HEK293T (cell line): ENCODE measurements around the gene TAC3.
"Not testable (repeated sequence)": the region's sequence is repeated elsewhere in the genome, so short reads cannot be mapped to it uniquely, and the experiment has no call there.

Experiments used
- CTCF ChIA-PET: fragments of 350-600 bp; formaldehyde crosslinking; extraction: SDS; loops from one replicate; lab custom pipeline; 2021; ENCODE audit warnings: antibody characterized with exemption, inconsistent platforms; lab: Yijun Ruan, JAX
- POLR2A ChIA-PET: fragments of 350-600 bp; formaldehyde crosslinking; extraction: SDS; loops from one replicate; lab custom pipeline; 2020; ENCODE audit warnings: antibody characterized with exemption, inconsistent platforms; lab: Yijun Ruan, JAX
- DNase-seq: peaks from one replicate; pipeline ENCODE4 v3.0.0; 2012; ENCODE audit warnings: mixed read lengths; ENCODE audit errors: extremely low spot score
- ARNT ChIP-seq: fragments of 450-650 bp; IDR thresholded peaks from 2 replicates; pipeline ENCODE4 v1.6.1; 2017; ENCODE audit warnings: mild to moderate bottlenecking
- BHLHE40 ChIP-seq: fragments of 450-650 bp; IDR thresholded peaks from 2 replicates; pipeline ENCODE4 v1.6.1; 2016; ENCODE audit warnings: mild to moderate bottlenecking, moderate library complexity, borderline replicate concordance
- CTBP1 ChIP-seq: fragments of 450-650 bp; IDR thresholded peaks from 2 replicates; pipeline ENCODE4 v1.6.1; 2016; ENCODE audit warnings: borderline replicate concordance
- ELF4 ChIP-seq: fragments of 450-650 bp; IDR thresholded peaks from 2 replicates; pipeline ENCODE4 v1.6.1; 2017; ENCODE audit warnings: antibody characterized with exemption
- FOXA1 ChIP-seq: fragments of 450-650 bp; IDR thresholded peaks from 2 replicates; pipeline ENCODE4 v1.6.1; 2016; ENCODE audit warnings: mild to moderate bottlenecking
- FOXK2 ChIP-seq: fragments of 450-650 bp; IDR thresholded peaks from 2 replicates; pipeline ENCODE4 v1.6.1; 2016; ENCODE audit warnings: mild to moderate bottlenecking
- FOXM1 ChIP-seq: fragments of 450-650 bp; IDR thresholded peaks from 2 replicates; pipeline ENCODE4 v1.6.1; 2017; ENCODE audit warnings: mild to moderate bottlenecking, borderline replicate concordance
- HDGF ChIP-seq: fragments of 450-650 bp; IDR thresholded peaks from 2 replicates; pipeline ENCODE4 v1.6.1; 2017; ENCODE audit warnings: antibody characterized with exemption, borderline replicate concordance
- L3MBTL2 ChIP-seq: fragments of 450-650 bp; conservative IDR thresholded peaks from 2 replicates; pipeline ENCODE4 v1.6.1; 2016; ENCODE audit warnings: mild to moderate bottlenecking
- LEF1 ChIP-seq: fragments of 450-650 bp; IDR thresholded peaks from 2 replicates; pipeline ENCODE4 v1.6.1; 2017; ENCODE audit warnings: mild to moderate bottlenecking, borderline replicate concordance
- NFRKB ChIP-seq: fragments of 450-650 bp; IDR thresholded peaks from 2 replicates; pipeline ENCODE4 v1.6.1; 2016; ENCODE audit warnings: mild to moderate bottlenecking, moderate library complexity
- SP1 ChIP-seq: fragments of 450-650 bp; IDR thresholded peaks from 2 replicates; pipeline ENCODE4 v1.6.1; 2017
- SUZ12 ChIP-seq: fragments of 450-650 bp; IDR thresholded peaks from 2 replicates; pipeline ENCODE4 v1.6.1; 2016; ENCODE audit warnings: mild to moderate bottlenecking
- TARDBP ChIP-seq: fragments of 450-650 bp; IDR thresholded peaks from 2 replicates; pipeline ENCODE4 v1.6.1; 2016
- ZNF384 ChIP-seq: fragments of 450-650 bp; IDR thresholded peaks from 2 replicates; pipeline ENCODE4 v1.6.1; 2016
- TF ChIP-seq, protein P1 (sequence below): fragments of 450-650 bp; IDR thresholded peaks from 2 replicates; pipeline ENCODE4 v1.6.1; 2016

TAC3 gene

GRCh38 chr12:56987011-56987410 lies 29.3 kb downstream of the TAC3 start:
- ChIA-PET CTCF (interaction anchor here (0.6 to 1.8 kb wide), 3 partner anchors 14 to 508 kb away, joined by 3 to 14 read pairs (median 9); no protein-coding TSS in a partner anchor), POLR2A (no interaction called here)
- TF ChIP-seq SP1 (no peak), FOXA1 (no peak), HDGF (no peak), FOXM1 (no peak), CTBP1 (no peak), L3MBTL2 (no peak), TARDBP (no peak), FOXK2 (no peak), ELF4 (no peak), SUZ12 (no peak), LEF1 (no peak), BHLHE40 (no peak)
- TF ChIP-seq, protein P1, sequence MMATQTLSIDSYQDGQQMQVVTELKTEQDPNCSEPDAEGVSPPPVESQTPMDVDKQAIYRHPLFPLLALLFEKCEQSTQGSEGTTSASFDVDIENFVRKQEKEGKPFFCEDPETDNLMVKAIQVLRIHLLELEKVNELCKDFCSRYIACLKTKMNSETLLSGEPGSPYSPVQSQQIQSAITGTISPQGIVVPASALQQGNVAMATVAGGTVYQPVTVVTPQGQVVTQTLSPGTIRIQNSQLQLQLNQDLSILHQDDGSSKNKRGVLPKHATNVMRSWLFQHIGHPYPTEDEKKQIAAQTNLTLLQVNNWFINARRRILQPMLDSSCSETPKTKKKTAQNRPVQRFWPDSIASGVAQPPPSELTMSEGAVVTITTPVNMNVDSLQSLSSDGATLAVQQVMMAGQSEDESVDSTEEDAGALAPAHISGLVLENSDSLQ = no peak
- no peak for DNase-seq

GRCh38 chr12:56985714-56986113 lies 30.6 kb downstream of the TAC3 start:
- CTCF ChIA-PET = interaction anchor here (0.6 kb wide), 1 partner anchor 38 kb away, joined by 3 read pairs; no protein-coding TSS in a partner anchor
- DNase-seq, POLR2A ChIA-PET: not testable (repeated sequence)

- POLR2A ChIA-PET = no interaction called here
- CTCF ChIA-PET = no interaction called here
- no peak for TF ChIP-seq HDGF
- no peak for TF ChIP-seq NFRKB
- no peak for TF ChIP-seq FOXM1
- no peak for TF ChIP-seq L3MBTL2
- no peak for TF ChIP-seq ARNT
- no peak for TF ChIP-seq ZNF384
- TF ChIP-seq FOXA1 = no peak
- TF ChIP-seq, protein P1 = no peak
- no peak for TF ChIP-seq CTBP1
- TF ChIP-seq SUZ12 = no peak
- no peak for TF ChIP-seq FOXK2
- no peak for TF ChIP-seq LEF1
- TF ChIP-seq BHLHE40 = no peak
- no peak for DNase-seq
Measured at GRCh38 chr12:56983386-56983785, 32.9 kb downstream of the TAC3 start.

GRCh38 chr12:56982578-56983236 lies 33.6 kb downstream of the TAC3 start:
- CTCF ChIA-PET, DNase-seq, POLR2A ChIA-PET: not testable (repeated sequence)

GRCh38 chr12:56980941-56981530 lies 35.3 kb downstream of the TAC3 start:
- no peak for TF ChIP-seq BHLHE40
- no peak for TF ChIP-seq L3MBTL2
- no peak for TF ChIP-seq HDGF
- TF ChIP-seq FOXA1 = no peak
- no peak for TF ChIP-seq FOXK2
- TF ChIP-seq ELF4 = no peak
- POLR2A ChIA-PET = no interaction called here
- DNase-seq = no peak
- CTCF ChIA-PET = no interaction called here

DNA sequence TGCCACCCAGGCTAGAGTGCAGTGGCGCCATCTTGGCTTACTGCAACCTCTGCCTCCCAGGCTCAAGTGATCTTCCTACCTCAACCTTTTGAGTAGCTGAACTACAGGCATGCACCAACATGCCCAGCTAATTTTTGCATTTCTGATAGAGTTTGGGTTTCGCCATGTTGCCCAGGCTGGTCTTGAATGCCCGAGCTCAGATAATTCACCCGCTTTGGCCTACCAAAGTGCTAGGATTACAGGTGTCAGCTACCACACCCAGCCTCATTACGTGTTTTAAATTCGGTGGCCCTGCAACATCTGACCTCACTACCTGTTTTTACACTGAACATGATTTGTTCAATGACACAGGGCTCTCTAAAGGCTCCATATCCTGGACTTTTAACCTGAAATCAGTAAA lies 36.1 kb downstream of the TAC3 start:
- no peak for DNase-seq
- no peak for TF ChIP-seq TARDBP
- TF ChIP-seq SUZ12 = no peak
- no peak for TF ChIP-seq L3MBTL2
- TF ChIP-seq ARNT = no peak
- TF ChIP-seq, protein P1 = no peak
- no peak for TF ChIP-seq FOXM1
- TF ChIP-seq FOXA1 = no peak
- POLR2A ChIA-PET = no interaction called here
- CTCF ChIA-PET = no interaction called here

DNA sequence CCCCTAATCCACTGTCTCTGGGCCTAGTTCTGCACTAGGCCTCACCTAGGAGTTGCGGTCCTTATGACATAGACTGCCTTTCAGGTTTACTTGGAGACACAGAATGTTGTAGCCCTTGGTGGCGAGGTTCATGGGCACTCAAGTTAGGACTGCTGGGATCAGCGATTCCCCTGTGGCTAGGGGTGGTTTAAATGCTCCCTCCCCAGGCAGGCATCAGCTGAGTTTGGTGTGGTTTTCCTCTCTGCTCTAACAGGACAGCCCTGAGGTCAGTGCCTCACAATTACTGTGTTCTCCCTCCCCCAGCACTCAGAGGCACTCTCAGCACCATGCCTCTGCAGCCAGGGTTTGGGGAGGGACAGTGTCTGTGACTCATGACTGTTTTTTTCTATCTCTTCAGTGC lies 36.7 kb downstream of the TAC3 start:
- no peak for DNase-seq
- POLR2A ChIA-PET = no interaction called here
- TF ChIP-seq ZNF384 (no peak), CTBP1 (no peak)
- CTCF ChIA-PET = no interaction called here
